Uterus (tissue), 2 donors: ENCODE data around the gene RAD23A.

Source experiments
- POLR2A ChIP-seq, 2 donors: fragments of 450-650 bp; IDR thresholded peaks; one replicate each; pipeline ENCODE4 v1.6.1; 2016; ENCODE audit warnings: antibody characterized with exemption in 2 of 2, mild to moderate bottlenecking in 1 of 2, moderate library complexity in 1 of 2
- TF ChIP-seq, protein P1 (sequence below), 4 experiments: fragments of 200-600 bp in 2 of 4; fragments of 450-650 bp in 2 of 4; sonication (generic) in 2 of 4; IDR thresholded peaks; one replicate each; pipeline ENCODE4 v1.5.1; 2016 to 2019; ENCODE audit warnings: antibody characterized with exemption in 4 of 4, mild to moderate bottlenecking in 2 of 4, moderate library complexity in 1 of 4

DNA sequence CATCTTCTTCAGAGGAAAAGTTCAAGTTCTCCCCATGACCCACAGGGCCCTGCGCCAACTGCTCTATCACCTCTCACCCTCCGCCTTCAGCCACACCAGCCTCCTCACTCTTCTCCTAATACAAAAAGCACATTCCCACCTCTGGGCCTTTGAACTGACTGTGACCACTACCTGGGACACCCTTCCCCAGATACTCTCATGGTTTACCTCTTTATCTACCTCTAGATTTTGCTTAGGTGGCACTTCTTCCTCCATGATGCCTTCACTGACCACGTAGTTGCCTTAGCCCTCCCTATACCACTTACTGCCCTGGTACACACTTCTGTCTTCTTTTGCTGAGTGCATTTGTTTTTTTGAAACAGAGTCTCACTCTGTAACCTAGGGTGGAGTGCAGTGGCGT lies 22.7 kb upstream of the RAD23A start:
- TF ChIP-seq, protein P1, sequence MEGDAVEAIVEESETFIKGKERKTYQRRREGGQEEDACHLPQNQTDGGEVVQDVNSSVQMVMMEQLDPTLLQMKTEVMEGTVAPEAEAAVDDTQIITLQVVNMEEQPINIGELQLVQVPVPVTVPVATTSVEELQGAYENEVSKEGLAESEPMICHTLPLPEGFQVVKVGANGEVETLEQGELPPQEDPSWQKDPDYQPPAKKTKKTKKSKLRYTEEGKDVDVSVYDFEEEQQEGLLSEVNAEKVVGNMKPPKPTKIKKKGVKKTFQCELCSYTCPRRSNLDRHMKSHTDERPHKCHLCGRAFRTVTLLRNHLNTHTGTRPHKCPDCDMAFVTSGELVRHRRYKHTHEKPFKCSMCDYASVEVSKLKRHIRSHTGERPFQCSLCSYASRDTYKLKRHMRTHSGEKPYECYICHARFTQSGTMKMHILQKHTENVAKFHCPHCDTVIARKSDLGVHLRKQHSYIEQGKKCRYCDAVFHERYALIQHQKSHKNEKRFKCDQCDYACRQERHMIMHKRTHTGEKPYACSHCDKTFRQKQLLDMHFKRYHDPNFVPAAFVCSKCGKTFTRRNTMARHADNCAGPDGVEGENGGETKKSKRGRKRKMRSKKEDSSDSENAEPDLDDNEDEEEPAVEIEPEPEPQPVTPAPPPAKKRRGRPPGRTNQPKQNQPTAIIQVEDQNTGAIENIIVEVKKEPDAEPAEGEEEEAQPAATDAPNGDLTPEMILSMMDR (IDR thresholded peaks at IDR 0.05) = no peak
- no peak for TF ChIP-seq POLR2A (IDR thresholded peaks at IDR 0.05)
